SJSA1 (cell line): Measurements from ENCODE around the gene TM7SF2. TPM values are rescaled to one million over a fixed set of nuclear protein-coding genes. Genes with fewer than 3 reads are reported as not detected.

Experiments used
- DNase-seq, 2 experiments: peaks; one replicate each; pipeline ENCODE4 v3.0.0-alpha.2; 2015 to 2020; ENCODE audit warnings: low spot score in 2 of 2, low read depth in 1 of 2
- H3K27ac ChIP-seq: fragments of 250-450 bp; sonication (Bioruptor Pico); 2 replicates; pipeline ENCODE4 v1.5.1; 2020; ENCODE audit warnings: mild to moderate bottlenecking, moderate library complexity
- H3K27me3 ChIP-seq: fragments of 250-450 bp; sonication (Bioruptor Pico); replicated peaks from 2 replicates; pipeline ENCODE4 v1.5.1; 2020; ENCODE audit warnings: mild to moderate bottlenecking, moderate library complexity
- H3K36me3 ChIP-seq: fragments of 250-450 bp; sonication (Bioruptor Pico); 2 replicates; pipeline ENCODE4 v1.5.1; 2020; ENCODE audit warnings: mild to moderate bottlenecking
- H3K4me1 ChIP-seq: fragments of 250-450 bp; sonication (Bioruptor Pico); replicated peaks from 2 replicates; pipeline ENCODE4 v1.6.1; 2021; ENCODE audit warnings: mild to moderate bottlenecking
- H3K4me3 ChIP-seq: fragments of 250-450 bp; sonication (Bioruptor Pico); 2 replicates; pipeline ENCODE4 v1.5.1; 2020; ENCODE audit warnings: mild to moderate bottlenecking
- H3K9me3 ChIP-seq: fragments of 250-450 bp; sonication (Bioruptor Pico); replicated peaks from 2 replicates; pipeline ENCODE4 v1.5.1; 2020; ENCODE audit warnings: mild to moderate bottlenecking
- total RNA-seq: library from RNA; depleted of rRNA; stranded (reverse); fragments of >200 nt; shearing (Covaris generic); gene quantifications from 2 replicates; pipeline ENCODE4 v1.2.3, GENCODE V29; 2014; rRNA removed

The TM7SF2 gene
- 1.5 and 2.4 TPM in 2 replicates for total RNA-seq

GRCh38 chr11:65111744-65112545 lies at the start of gene TM7SF2:
TM7SF2 (plus strand) TSS chr11:65111872; CDS start chr11:65112016, 144 bp downstream.
- DNase-seq, result peak; percentile 88 to 96
- peaks cover 32% of the 10 kb centered on the region for H3K4me1 ChIP-seq
- H3K27ac ChIP-seq, result no peak within 1 kb of the TSS
- H3K4me3 ChIP-seq, result peak within 1 kb of the TSS; percentile 10; the same call in 1 of the 2 replicates
- no peaks in the 10 kb centered on the region for H3K9me3 ChIP-seq
- H3K27me3 ChIP-seq, result peaks cover 14% of the 10 kb centered on the region
- peaks cover 60% of the 10 kb centered on the region for H3K36me3 ChIP-seq

- H3K9me3 ChIP-seq, result no peaks in the 10 kb centered on the region; the same call in 1 of the 2 replicates
- no peak overlapping the region for H3K4me3 ChIP-seq
- H3K27me3 ChIP-seq, result no peaks in the 10 kb centered on the region; the same call in 1 of the 2 replicates
- H3K27ac ChIP-seq, result no peak overlapping the region
- DNase-seq, result no peak
- no peaks in the 10 kb centered on the region for H3K4me1 ChIP-seq
- no peaks in the 10 kb centered on the region for H3K36me3 ChIP-seq
Measured at GRCh38 chr11:65063532-65063931, 48.1 kb upstream of the TM7SF2 start.

- Histone ChIP-seq H3K4me3 (no peak overlapping the region), H3K27ac (no peak overlapping the region), H3K36me3 (no peaks in the 10 kb centered on the region), H3K9me3 (no peaks in the 10 kb centered on the region; the same call in 1 of the 2 replicates), H3K4me1 (no peaks in the 10 kb centered on the region), H3K27me3 (no peaks in the 10 kb centered on the region; the same call in 1 of the 2 replicates)
- no peak for DNase-seq
Measured at GRCh38 chr11:65064847-65065240, 46.8 kb upstream of the TM7SF2 start.

GRCh38 chr11:65065851-65066250 lies 45.8 kb upstream of the TM7SF2 start:
- Histone ChIP-seq H3K4me1 (no peaks in the 10 kb centered on the region), H3K4me3 (no peak overlapping the region), H3K36me3 (no peaks in the 10 kb centered on the region), H3K27ac (no peak overlapping the region), H3K9me3 (no peaks in the 10 kb centered on the region), H3K27me3 (no peaks in the 10 kb centered on the region)
- DNase-seq, result no peak

GRCh38 chr11:65066315-65066714 lies 45.4 kb upstream of the TM7SF2 start:
- Histone ChIP-seq H3K4me1 (no peaks in the 10 kb centered on the region), H3K9me3 (no peaks in the 10 kb centered on the region), H3K27ac (no peak overlapping the region), H3K4me3 (no peak overlapping the region), H3K27me3 (no peaks in the 10 kb centered on the region), H3K36me3 (no peaks in the 10 kb centered on the region)
- no peak for DNase-seq

- Histone ChIP-seq H3K27me3 (no peaks in the 10 kb centered on the region), H3K4me3 (no peak overlapping the region), H3K9me3 (no peaks in the 10 kb centered on the region), H3K4me1 (no peaks in the 10 kb centered on the region), H3K36me3 (no peaks in the 10 kb centered on the region), H3K27ac (no peak overlapping the region)
- no peak for DNase-seq
Measured at GRCh38 chr11:65066805-65067291, 44.8 kb upstream of the TM7SF2 start.

- no peak overlapping the region for H3K27ac ChIP-seq
- no peak overlapping the region for H3K4me3 ChIP-seq
- H3K4me1 ChIP-seq, result no peaks in the 10 kb centered on the region
- H3K27me3 ChIP-seq, result no peaks in the 10 kb centered on the region
- H3K36me3 ChIP-seq, result no peaks in the 10 kb centered on the region
- no peak for DNase-seq
- H3K9me3 ChIP-seq, result no peaks in the 10 kb centered on the region
Measured at GRCh38 chr11:65067446-65067845, 44.2 kb upstream of the TM7SF2 start.

- no peak for DNase-seq
Measured at GRCh38 chr11:65069217-65069616, 42.5 kb upstream of the TM7SF2 start.

GRCh38 chr11:65071907-65072630 lies 39.6 kb upstream of the TM7SF2 start:
- H3K4me3 ChIP-seq, result no peak overlapping the region
- H3K36me3 ChIP-seq, result peaks cover 16% of the 10 kb centered on the region
- H3K27me3 ChIP-seq, result no peaks in the 10 kb centered on the region
- H3K9me3 ChIP-seq, result no peaks in the 10 kb centered on the region
- no peak for DNase-seq
- H3K4me1 ChIP-seq, result no peaks in the 10 kb centered on the region
- no peak overlapping the region for H3K27ac ChIP-seq

More at GRCh38 chr11:65069217-65069616, 42.5 kb upstream of the TM7SF2 start:
- Histone ChIP-seq H3K4me1 (no peaks in the 10 kb centered on the region), H3K27me3 (no peaks in the 10 kb centered on the region), H3K9me3 (no peaks in the 10 kb centered on the region), H3K27ac (no peak overlapping the region), H3K4me3 (no peak overlapping the region), H3K36me3 (no peaks in the 10 kb centered on the region)

GRCh38 chr11:65072631-65072966 lies 39.1 kb upstream of the TM7SF2 start:
- peaks cover 22% of the 10 kb centered on the region for H3K36me3 ChIP-seq
- H3K27me3 ChIP-seq, result no peaks in the 10 kb centered on the region
- no peak overlapping the region for H3K27ac ChIP-seq

GRCh38 chr11:65077451-65077850 lies 34.2 kb upstream of the TM7SF2 start:
- Histone ChIP-seq H3K27ac (no peak overlapping the region), H3K27me3 (no peaks in the 10 kb centered on the region), H3K36me3 (peaks cover 69% of the 10 kb centered on the region), H3K9me3 (no peaks in the 10 kb centered on the region), H3K4me3 (no peak overlapping the region), H3K4me1 (peaks cover under 1% of the 10 kb centered on the region)
- DNase-seq, result no peak

More at GRCh38 chr11:65072631-65072966, 39.1 kb upstream of the TM7SF2 start:
- H3K4me3 ChIP-seq, result no peak overlapping the region
- no peak for DNase-seq
- no peaks in the 10 kb centered on the region for H3K9me3 ChIP-seq
- H3K4me1 ChIP-seq, result no peaks in the 10 kb centered on the region

- H3K36me3 ChIP-seq, result peaks cover 76% of the 10 kb centered on the region
- H3K4me1 ChIP-seq, result peaks cover 8% of the 10 kb centered on the region
- peak in 1 of 2 experiments; percentile 40 for DNase-seq
- no peak overlapping the region for H3K4me3 ChIP-seq
- no peak overlapping the region for H3K27ac ChIP-seq
- no peaks in the 10 kb centered on the region for H3K9me3 ChIP-seq
- no peaks in the 10 kb centered on the region for H3K27me3 ChIP-seq
Measured at GRCh38 chr11:65078151-65078550, 33.5 kb upstream of the TM7SF2 start.

- no peak overlapping the region for H3K4me3 ChIP-seq
- no peak for DNase-seq
- no peaks in the 10 kb centered on the region for H3K9me3 ChIP-seq
- H3K27me3 ChIP-seq, result no peaks in the 10 kb centered on the region
- peaks cover 9% of the 10 kb centered on the region for H3K4me1 ChIP-seq
- H3K27ac ChIP-seq, result no peak overlapping the region
- peaks cover 83% of the 10 kb centered on the region for H3K36me3 ChIP-seq
Measured at GRCh38 chr11:65078786-65079342, 32.8 kb upstream of the TM7SF2 start.
